VCaP (cell line): ENCODE data around the gene PIEZO2.

Experiments
- H3K27ac ChIP-seq: fragments of 450-650 bp; 2 replicates; pipeline ENCODE4 v1.5.1; 2017
- TF ChIP-seq, protein P1 (sequence below): fragments of 450-650 bp; conservative IDR thresholded peaks from 2 replicates; pipeline ENCODE4 v1.5.1; 2017; ENCODE audit warnings: mild to moderate bottlenecking, moderate library complexity

Gene PIEZO2

GRCh38 chr18:10997885-10998284, 151.5 kb downstream of the PIEZO2 start:
- TF ChIP-seq, protein P1, sequence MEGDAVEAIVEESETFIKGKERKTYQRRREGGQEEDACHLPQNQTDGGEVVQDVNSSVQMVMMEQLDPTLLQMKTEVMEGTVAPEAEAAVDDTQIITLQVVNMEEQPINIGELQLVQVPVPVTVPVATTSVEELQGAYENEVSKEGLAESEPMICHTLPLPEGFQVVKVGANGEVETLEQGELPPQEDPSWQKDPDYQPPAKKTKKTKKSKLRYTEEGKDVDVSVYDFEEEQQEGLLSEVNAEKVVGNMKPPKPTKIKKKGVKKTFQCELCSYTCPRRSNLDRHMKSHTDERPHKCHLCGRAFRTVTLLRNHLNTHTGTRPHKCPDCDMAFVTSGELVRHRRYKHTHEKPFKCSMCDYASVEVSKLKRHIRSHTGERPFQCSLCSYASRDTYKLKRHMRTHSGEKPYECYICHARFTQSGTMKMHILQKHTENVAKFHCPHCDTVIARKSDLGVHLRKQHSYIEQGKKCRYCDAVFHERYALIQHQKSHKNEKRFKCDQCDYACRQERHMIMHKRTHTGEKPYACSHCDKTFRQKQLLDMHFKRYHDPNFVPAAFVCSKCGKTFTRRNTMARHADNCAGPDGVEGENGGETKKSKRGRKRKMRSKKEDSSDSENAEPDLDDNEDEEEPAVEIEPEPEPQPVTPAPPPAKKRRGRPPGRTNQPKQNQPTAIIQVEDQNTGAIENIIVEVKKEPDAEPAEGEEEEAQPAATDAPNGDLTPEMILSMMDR, result no peak
- no peak overlapping the region for H3K27ac ChIP-seq

DNA sequence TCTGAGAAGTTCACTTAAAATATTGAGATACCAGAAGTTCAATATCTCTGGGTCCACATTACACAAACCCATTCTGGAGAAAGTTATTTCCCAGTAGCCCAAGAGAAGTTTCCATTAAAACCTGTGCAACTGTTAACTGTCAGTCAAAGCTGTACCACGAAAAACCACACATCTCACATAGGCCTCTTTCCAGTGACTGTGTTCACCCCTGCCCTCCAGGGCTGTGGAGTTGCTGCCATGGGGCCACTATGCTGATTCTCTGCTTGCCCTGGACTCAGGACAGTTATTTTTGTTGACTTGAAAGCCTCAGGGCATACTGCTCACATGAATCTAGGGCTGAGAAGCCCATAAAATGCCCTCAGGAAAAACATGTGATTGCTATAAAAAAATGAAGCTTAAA, 153.8 kb downstream of the PIEZO2 start:
- H3K27ac ChIP-seq, result no peak overlapping the region
- TF ChIP-seq, protein P1, result no peak

DNA sequence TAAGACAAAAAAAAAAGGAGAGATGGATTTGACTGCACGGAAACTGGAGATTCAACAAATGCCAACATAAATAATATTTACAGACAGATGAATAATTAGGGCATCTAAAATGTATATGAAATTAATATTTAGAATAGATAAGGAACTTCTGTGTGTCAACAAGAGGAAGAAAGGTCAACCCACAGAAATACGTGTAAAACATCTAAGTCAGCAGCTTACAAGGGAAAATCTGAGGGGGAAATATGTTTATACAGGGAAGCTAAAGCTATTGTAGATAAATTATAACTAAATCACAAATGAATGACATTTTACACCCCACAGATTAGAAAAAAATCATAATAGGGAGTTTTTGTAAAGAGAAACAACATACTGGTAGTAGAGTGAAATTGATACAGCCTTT, 159.9 kb downstream of the PIEZO2 start:
- no peak overlapping the region for H3K27ac ChIP-seq
- TF ChIP-seq, protein P1, result no peak

DNA sequence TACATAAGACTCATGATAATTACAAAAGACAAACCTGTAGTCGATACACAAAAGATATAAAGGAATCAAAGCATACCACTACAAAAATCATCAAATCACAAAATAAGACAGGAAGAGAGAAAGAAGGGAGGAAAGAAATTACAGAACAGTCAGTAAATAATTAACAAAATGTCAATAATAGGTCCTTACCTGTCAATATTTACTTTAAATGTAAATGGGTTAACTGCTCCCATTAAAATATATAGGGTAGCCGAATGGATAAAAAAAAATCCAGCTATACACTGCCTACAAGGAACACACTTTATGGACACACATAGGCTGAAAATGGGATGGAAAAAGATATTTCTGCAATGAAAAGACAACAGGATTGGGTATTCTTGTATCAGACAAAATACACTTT, 163.7 kb downstream of the PIEZO2 start:
- no peak overlapping the region for H3K27ac ChIP-seq
- TF ChIP-seq, protein P1, result no peak

- TF ChIP-seq, protein P1, result no peak
- H3K27ac ChIP-seq, result no peak overlapping the region
These were observed 170.0 kb downstream of the PIEZO2 start for GRCh38 chr18:10979411-10979810.

DNA sequence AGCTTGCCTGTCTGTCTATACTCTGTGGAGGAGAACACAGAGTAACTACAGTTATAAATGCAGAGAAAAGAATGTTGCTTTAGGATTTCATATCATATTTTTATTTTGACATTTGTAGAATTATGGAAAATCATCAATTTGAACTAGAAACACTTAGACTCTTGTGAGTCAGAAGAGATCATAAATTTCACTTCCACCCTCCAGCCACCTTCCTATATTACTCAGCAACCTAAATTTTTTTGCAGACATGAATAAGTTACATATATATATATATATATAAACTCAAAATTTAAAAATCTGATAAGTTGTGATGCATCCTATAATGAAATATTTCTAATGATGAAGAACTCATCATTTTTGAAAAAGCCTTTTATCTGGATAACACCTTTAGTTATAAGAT, 172.3 kb downstream of the PIEZO2 start:
- no peak overlapping the region for H3K27ac ChIP-seq
- TF ChIP-seq, protein P1, result no peak

GRCh38 chr18:10973567-10974203, 175.7 kb downstream of the PIEZO2 start:
- TF ChIP-seq, protein P1, result no peak

More at GRCh38 chr18:10973567-10974203, 175.7 kb downstream of the PIEZO2 start:
- no peak overlapping the region for H3K27ac ChIP-seq
